Measurements from ENCODE around the gene UBA7. TPM values are rescaled to one million over a fixed set of nuclear protein-coding genes. Genes with fewer than 3 reads are reported as not detected.

Gene UBA7
- total RNA-seq, 2 donors from 2014 or later, result 173 to 198 TPM

GRCh38 chr3:49763981-49764380, 49.8 kb downstream of the UBA7 start:
- Mint-ChIP-seq H3K4me1 (peaks cover 13% of the 10 kb centered on the region), H3K4me3 (no peak overlapping the region), H3K27ac (no peak overlapping the region), H3K36me3 (ENCODE audit: low read depth) (no peaks in the 10 kb centered on the region), H3K27me3 (no peaks in the 10 kb centered on the region)
- no peak for DNase-seq
- no peak for ATAC-seq
- H3K9me3 ChIP-seq (ENCODE audit: control insufficient read depth, low read length, poor library complexity, severe bottlenecking), result no peaks in the 10 kb centered on the region

GRCh38 chr3:49761661-49762060, 52.1 kb downstream of the UBA7 start:
- peaks cover 21% of the 10 kb centered on the region for H3K4me1 Mint-ChIP-seq

GRCh38 chr3:49759226-49759625, 54.5 kb downstream of the UBA7 start:
- H3K36me3 Mint-ChIP-seq (ENCODE audit: low read depth), result no peaks in the 10 kb centered on the region
- no peaks in the 10 kb centered on the region for H3K9me3 ChIP-seq (ENCODE audit: control insufficient read depth, low read length, poor library complexity, severe bottlenecking)
- no peak overlapping the region for H3K27ac Mint-ChIP-seq
- no peaks in the 10 kb centered on the region for H3K27me3 Mint-ChIP-seq
- peaks cover 28% of the 10 kb centered on the region for H3K4me1 Mint-ChIP-seq
- no peak for ATAC-seq
- no peak for DNase-seq
- H3K4me3 Mint-ChIP-seq, result no peak overlapping the region

More at GRCh38 chr3:49761661-49762060, 52.1 kb downstream of the UBA7 start:
- DNase-seq (no peak), ATAC-seq (no peak)
- H3K9me3 ChIP-seq (ENCODE audit: control insufficient read depth, low read length, poor library complexity, severe bottlenecking), result no peaks in the 10 kb centered on the region
- no peak overlapping the region for H3K27ac Mint-ChIP-seq
- H3K27me3 Mint-ChIP-seq, result no peaks in the 10 kb centered on the region
- no peak overlapping the region for H3K4me3 Mint-ChIP-seq
- no peaks in the 10 kb centered on the region for H3K36me3 Mint-ChIP-seq (ENCODE audit: low read depth)

- H3K36me3 Mint-ChIP-seq (ENCODE audit: low read depth), result no peaks in the 10 kb centered on the region
- DNase-seq (no peak), ATAC-seq (no peak)
- H3K4me3 Mint-ChIP-seq, result no peak overlapping the region
- H3K27me3 Mint-ChIP-seq, result no peaks in the 10 kb centered on the region
- peaks cover 39% of the 10 kb centered on the region for H3K4me1 Mint-ChIP-seq
- H3K9me3 ChIP-seq (ENCODE audit: control insufficient read depth, low read length, poor library complexity, severe bottlenecking), result no peaks in the 10 kb centered on the region
- H3K27ac Mint-ChIP-seq, result peak overlapping the region; percentile 78
Measured at GRCh38 chr3:49757197-49757596, 56.6 kb downstream of the UBA7 start.

- H3K4me1 Mint-ChIP-seq, result peaks cover 39% of the 10 kb centered on the region
- no peak for ATAC-seq
- H3K36me3 Mint-ChIP-seq (ENCODE audit: low read depth), result no peaks in the 10 kb centered on the region
- no peaks in the 10 kb centered on the region for H3K9me3 ChIP-seq (ENCODE audit: control insufficient read depth, low read length, poor library complexity, severe bottlenecking)
- H3K27ac Mint-ChIP-seq, result peak overlapping the region; percentile 78
- no peak overlapping the region for H3K4me3 Mint-ChIP-seq
- DNase-seq, result no peak
- H3K27me3 Mint-ChIP-seq, result no peaks in the 10 kb centered on the region
Measured at GRCh38 chr3:49756036-49756435, 57.7 kb downstream of the UBA7 start.

Other genes with a start within 250 kb of the UBA7 start
- gene APEH, start 139.6 kb downstream of the UBA7 start, total RNA-seq, result 10 to 100 TPM; 61.2 to 71.0 TPM
- 10 to 100 TPM in 1 of 2 donors, 1 to 10 TPM in 1; 7.5 to 11.3 TPM for gene MST1, start 124.5 kb downstream of the UBA7 start, total RNA-seq
- gene RNF123, start 124.4 kb downstream of the UBA7 start, total RNA-seq, result 10 to 100 TPM; 37.7 to 45.1 TPM
- gene AMIGO3, start 94.3 kb downstream of the UBA7 start, total RNA-seq, result under 1 TPM in 1 of 2 donors, not detected in 1; 0.99 TPM
- 10 to 100 TPM; 42.9 to 61.9 TPM for gene GMPPB, start 90.0 kb downstream of the UBA7 start, total RNA-seq
- gene IP6K1, start 27.4 kb downstream of the UBA7 start, total RNA-seq, result 10 to 100 TPM; 54.1 to 56.4 TPM
- gene CDHR4, start 14.1 kb downstream of the UBA7 start, total RNA-seq, result under 1 TPM in 1 of 2 donors, not detected in 1; 0.37 TPM
- gene INKA1, start 10.7 kb downstream of the UBA7 start, total RNA-seq, result 1 to 10 TPM in 1 of 2 donors, under 1 TPM in 1; 0.92 to 5.2 TPM
- gene TRAIP, start 42.6 kb upstream of the UBA7 start, total RNA-seq, result 1 to 10 TPM; 4.8 to 5.5 TPM
- under 1 TPM; 0.47 to 0.89 TPM for gene CAMKV, start 56.0 kb upstream of the UBA7 start, total RNA-seq
- 1 to 10 TPM in 1 of 2 donors, under 1 TPM in 1; 0.63 to 1.7 TPM for gene MST1R, start 89.9 kb upstream of the UBA7 start, total RNA-seq
- 1 to 10 TPM; 2.3 to 4.6 TPM for gene MON1A, start 115.9 kb upstream of the UBA7 start, total RNA-seq
- 100 to 1,000 TPM; 129 to 148 TPM for gene RBM6, start 126.2 kb upstream of the UBA7 start, total RNA-seq

All from T-helper 17 cell (primary cell).